ENCODE data around the gene MAN2A1.
"Not testable (repeated sequence)": the region's sequence is repeated elsewhere in the genome, so short reads cannot be mapped to it uniquely, and the experiment has no call there.

MAN2A1 gene

GRCh38 chr5:109876941-109877669 is 187.4 kb downstream of the MAN2A1 start:
- no peak for DNase-seq

- no peak for DNase-seq
Observed at GRCh38 chr5:109877670-109878045, 187.9 kb downstream of the MAN2A1 start.

DNA sequence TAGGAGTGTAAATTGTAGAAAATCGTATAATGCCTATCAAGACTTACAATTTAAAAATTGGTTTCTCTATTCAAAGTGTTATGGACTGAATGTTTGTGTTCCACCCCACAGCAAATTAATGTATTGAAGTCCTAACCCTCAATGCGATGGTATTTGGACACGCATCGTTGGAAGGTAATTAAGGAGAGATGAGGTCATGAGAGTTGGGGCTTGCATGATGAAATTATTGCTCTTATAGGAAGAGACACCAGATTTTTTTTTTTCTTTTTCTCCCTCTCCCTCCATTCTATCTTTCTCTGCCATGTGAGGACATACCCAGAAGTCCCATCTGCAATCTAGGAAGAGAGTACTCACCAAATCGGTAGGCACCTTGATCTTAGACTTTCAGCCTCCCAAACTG is 189.2 kb downstream of the MAN2A1 start:
- no peak for DNase-seq

DNA sequence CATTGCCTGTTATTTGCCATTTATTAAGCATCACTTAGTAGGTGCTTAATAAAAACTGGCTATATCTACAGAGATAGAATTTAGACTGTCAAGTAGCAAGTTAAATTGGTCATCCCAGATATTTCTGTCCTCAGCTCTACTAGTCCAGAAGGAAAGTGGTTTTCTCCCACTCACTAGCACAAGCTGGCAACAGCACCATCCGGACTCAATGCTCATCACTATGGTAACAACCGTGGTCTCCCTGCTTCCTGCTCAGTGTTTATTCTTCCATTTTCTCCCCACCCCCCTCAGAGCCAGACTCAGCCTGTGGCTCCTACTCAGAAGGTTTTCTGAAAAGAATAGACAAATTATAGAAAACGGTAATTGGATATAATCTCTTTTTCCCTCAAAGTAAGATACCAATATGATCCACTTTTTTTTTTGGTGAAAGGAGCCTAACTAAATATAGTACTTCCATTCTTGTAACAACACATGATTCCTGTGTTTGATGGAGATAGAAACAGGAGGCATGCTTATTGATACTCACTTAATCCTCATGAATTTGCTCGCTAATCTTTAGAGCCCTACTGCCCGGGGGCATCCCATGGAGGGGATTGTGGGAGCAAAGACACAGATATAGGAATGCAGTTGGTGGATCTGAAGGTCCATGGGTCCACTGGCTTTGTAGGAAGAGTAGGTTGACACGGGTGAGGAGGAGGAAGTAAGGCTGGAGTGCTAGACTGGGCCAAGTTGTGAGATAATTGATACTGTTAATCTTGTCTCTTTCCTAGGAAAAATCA is 191.4 kb downstream of the MAN2A1 start:
- no peak for DNase-seq

DNA sequence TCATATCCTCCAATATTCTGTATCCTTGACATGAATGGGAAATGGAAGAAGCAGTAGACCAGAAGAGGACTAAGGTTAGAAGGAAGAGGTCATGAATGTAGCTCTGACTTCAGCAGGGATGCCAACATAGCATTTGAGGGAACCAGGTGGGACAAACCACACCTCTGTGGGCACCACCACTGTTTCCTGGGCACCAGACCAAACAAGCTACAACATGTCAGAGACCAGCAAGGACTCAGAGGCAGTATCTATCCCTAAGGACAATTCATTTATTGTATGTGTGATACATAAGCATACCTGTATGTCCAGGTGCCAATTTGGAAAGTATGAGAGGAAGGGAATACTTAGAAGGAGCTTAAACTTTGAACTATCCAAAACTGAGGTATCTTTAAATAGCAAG is 192.8 kb downstream of the MAN2A1 start:
- DNase-seq, result no peak

GRCh38 chr5:109884676-109885075 is 194.9 kb downstream of the MAN2A1 start:
- no peak for DNase-seq

DNA sequence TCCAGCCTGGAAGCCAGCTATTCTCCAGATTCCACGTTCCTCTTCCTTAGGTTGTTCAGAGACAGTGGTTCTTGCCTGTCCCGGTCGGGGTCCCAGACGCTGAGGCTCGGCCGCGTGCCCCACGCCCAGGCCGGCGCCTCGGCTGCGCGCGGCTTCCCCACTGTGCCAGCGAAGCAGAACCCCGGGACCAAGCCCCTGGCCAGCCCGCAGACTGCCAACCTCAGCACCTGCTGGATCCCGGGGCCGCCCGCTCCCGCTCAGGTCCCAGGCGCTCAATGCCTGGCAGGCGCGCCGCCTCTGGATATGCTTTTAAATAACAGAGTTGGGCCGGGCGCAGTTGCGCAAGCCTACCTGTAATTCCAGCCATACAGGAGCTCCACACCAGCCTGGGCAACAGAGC is 195.5 kb downstream of the MAN2A1 start:
- DNase-seq, result no peak

DNA sequence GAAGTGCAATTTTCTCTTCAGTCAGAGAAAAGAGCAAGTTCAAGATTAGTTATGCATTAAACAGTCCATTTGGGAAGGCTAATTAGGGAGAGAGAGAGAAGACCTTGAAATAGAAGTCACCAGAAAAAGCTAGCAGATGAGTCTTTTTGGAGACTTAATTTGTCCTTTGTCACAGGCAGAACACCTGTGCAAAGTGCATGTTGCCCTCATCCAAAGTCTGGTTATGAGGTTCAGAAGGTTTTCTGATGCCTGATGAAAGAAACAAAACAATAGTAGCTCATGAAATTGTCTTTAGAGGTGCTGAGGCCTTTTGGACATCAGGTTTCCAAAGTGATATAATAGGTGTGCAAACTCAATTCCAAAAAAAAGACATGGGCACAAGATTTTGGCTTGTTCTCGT is 199.3 kb downstream of the MAN2A1 start:
- DNase-seq, result no peak

GRCh38 chr5:109893271-109893670 is 203.5 kb downstream of the MAN2A1 start:
- DNase-seq, result not testable (repeated sequence)

DNA sequence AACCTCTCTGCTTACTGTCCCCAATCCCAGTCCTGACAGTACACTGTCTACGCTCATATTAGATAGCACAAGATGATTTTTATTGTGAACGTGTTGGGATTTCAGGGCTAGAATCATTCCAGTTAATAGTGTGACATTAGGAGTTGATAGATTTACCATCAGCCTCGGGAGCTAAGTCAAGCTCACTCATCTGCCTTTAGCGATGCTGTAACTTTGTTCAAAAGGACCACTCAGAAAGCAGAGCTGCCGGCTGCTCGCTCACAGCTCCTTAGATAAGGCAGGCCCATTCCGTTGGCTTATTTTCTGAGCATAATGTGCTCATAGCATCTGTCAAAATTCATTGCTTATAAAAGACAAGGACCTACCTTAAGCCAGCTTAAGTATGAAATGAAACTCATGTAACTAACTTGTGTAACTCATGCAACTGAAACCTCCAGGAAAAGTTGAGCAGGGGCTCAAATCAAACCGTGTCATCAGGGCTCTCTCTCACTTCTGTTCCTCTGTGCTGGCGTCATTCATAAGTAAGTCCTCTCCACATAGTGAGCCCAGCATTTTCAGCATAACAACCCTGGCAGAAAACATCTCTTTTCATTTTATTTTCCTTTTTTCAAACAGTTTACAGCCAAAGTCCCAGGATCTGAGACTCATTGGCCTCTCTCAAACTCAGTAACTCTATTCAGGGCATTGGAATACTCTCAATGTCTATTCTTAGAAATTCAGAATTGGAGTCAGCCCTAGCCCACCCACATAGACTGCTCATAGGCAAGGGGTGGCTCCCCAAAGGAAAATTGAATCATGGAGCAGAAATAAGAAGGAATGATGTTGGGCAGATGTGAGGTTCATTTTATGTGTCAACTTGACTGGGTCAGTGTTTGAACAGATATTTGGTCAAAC is 208.8 kb downstream of the MAN2A1 start:
- DNase-seq, result no peak

DNA sequence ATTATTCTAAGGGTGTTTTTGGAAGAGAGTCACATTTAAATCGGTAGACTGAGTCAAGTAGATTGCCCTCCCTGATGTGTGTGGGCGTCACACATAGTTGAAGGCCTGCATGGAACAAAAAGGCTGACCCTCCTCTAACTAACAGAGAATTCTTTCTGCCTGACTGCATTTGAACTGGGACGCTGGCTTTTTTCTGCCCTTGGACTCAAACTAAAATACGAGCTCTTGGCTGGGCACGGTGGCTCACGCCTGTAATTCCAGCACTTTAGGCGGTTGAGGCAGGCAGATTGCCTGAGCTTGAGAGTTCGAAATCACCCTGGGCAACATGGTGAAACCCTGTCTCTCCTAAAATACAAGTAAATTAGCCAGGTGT is 209.4 kb downstream of the MAN2A1 start:
- DNase-seq, result no peak

GRCh38 chr5:109900461-109900860 is 210.7 kb downstream of the MAN2A1 start:
- DNase-seq, result no peak

GRCh38 chr5:109900911-109901627 is 211.3 kb downstream of the MAN2A1 start:
- no peak for DNase-seq

DNA sequence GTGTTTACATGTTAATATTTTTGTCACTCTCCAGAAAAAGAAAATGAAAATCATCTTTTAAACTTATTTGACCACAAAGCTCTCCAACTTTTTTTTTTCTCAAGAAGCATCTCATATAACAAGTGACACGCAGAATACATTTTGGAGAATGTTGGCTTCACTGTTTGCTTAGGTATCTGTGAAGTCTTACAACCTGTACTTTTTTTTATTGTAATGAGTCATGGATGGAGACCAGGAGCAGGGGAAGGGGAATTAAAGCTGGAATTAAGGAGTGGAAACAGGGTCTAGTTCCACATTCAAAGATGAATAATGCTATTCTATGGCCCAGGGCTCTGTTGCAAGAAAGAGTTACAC is 211.9 kb downstream of the MAN2A1 start:
- DNase-seq, result no peak

GRCh38 chr5:109903061-109903460 is 213.3 kb downstream of the MAN2A1 start:
- DNase-seq, result no peak

DNA sequence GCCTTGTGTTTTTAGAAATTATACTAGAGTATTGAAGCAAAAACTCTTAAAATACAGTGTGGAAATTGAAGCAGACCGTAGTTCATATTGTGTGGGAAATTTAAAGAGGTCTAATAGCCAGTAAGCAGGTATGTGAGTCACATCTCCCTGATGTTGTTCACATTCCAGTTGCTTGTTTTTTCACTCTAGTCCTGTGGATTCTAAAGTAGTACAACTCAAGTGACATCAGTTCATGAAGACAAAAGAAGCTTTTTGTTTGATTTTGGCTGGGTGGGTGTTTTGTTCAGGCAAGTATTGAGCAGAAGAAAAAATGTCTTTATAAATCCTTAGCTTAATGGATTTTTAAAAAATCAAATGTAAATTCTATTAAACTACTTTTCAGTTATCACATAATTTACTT is 216.2 kb downstream of the MAN2A1 start:
- DNase-seq, result no peak

DNA sequence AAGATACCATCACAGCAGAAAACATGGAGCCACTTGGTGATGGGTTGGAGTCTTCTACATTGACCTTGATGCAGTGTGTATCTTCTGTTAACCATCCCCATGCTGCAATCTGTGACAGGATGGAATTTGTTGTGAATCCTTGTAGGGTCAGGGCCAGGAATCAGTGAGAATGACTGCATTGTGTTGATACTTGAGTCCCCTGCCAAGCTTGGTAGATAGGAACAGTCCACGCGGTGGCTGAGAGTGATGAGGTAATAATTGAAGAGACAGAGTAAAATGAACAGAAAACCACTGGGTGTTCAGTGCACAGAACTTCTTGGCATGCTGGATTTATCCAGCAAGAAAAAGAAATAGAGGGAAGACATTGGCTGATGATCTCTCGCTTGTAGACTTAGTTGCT is 217.5 kb downstream of the MAN2A1 start:
- no peak for DNase-seq

GRCh38 chr5:109907731-109908130 is 218.0 kb downstream of the MAN2A1 start:
- no peak for DNase-seq

DNA sequence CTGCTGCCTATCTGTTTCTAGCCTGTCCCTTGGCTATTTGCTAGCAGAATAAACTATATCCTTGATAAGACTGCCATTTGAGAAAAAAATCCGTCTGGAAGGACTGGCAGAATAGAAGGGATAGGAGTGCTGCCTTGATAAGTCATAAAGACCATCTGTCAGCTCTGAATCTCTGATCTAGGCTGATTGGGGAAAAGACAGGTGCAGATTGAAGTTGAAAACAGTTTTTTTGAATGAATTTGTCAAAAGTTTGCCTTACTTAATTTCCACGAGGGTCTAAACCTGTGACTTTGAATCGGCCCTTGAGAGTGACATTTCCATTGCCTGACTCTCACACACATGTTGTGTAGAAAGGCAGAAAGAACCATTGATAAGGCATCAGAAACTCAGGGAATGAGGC is 218.6 kb downstream of the MAN2A1 start:
- DNase-seq, result no peak

GRCh38 chr5:109910874-109911273 is 221.1 kb downstream of the MAN2A1 start:
- DNase-seq, result no peak

DNA sequence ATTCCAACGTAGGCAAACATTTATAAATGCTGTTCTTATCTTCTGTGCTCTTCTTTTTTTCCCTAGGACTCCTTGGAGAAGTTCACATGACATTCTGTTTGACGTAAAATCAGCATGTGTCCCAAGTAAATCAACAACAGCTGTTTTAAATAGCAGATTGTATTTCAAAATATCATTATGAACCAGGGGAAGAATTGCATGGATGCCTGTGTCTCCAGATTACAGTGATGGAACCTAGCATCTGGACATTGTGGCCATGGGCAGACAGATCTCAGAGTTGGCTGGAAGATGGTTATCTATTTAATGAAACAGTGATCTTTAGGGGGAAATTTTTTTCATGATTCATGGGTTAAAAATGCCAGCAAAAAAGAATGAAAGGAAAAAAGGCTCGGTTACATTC is 222.0 kb downstream of the MAN2A1 start:
- DNase-seq, result no peak

DNA sequence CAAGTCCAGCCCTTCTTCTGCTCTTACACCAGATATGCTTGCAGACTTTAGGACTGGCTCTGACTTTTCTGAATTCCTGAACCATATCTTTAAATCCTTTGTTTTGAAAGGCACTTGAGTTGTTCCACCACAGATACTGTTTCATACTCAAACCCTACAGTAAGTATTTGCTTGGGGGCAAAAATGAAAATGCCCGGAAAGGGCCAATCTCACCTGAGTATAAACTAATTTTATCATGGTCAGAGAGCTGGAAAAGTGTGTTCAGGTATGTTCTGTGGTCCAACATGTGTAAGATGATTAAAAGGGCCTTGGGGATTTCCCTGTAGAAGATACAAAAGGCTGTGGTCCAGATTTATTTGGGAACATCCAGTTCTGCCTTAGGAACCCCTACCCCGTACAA is 225.2 kb downstream of the MAN2A1 start:
- DNase-seq, result no peak
